ENCODE data around the gene CRYGC. TPM values are rescaled to one million over a fixed set of nuclear protein-coding genes. Genes with fewer than 3 reads are reported as not detected.
"Not testable (repeated sequence)": the region's sequence is repeated elsewhere in the genome, so short reads cannot be mapped to it uniquely, and the experiment has no call there.

Gene CRYGC
- total RNA-seq, 2 experiments from 2014 or later: not detected

DNA sequence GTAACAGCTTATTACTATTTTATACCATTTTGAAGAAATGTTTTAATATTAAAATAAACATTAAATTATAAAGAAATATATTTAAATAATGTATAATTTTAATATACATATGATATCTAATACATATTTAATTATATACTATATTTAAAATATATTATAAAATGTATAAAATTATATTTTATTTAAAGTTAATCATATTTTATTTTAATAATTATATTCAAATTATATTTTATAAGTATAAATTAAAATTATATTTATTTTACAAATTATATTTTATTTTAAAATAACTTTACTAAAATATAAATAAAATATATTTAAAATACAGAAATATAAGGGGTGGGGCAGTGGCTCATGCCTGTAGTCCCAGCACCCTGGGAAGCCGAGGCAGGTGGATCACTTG is 7.4 kb downstream of the CRYGC start:
- H3K36me3 ChIP-seq (ENCODE audit: insufficient read depth, low read length): no peaks in the 10 kb centered on the region
- CTCF ChIA-PET: no interaction called here
- intact Hi-C loops (cut with DNase I, micrococcal nuclease): no loop called here

DNA sequence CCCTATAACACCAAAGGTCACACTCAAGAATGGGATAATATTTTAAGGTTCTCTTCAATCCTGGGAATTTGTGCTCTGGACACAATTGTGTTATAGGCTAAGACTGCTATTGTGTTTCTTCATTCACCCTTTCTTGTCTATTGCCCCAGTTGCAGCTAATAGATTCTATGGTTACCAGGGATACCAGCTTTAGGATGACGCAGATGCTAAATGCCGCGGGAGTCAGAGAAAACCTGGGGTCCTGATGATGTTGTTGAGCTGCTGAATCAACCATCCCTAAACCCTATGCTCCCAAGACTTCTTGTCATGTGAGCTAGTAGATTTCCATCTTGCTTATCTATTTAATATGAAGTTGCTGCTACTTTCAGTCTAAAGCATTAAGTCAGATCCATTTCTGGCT is 10.7 kb downstream of the CRYGC start:
- Mint-ChIP-seq H3K4me1 (ENCODE audit: low read depth) (peaks cover 4% of the 10 kb centered on the region), H3K9me3 (no peaks in the 10 kb centered on the region), H3K27me3 (peaks cover 11% of the 10 kb centered on the region), H3K4me3 (no peak overlapping the region), H3K36me3 (ENCODE audit: low read depth) (no peaks in the 10 kb centered on the region), H3K27ac (no peak overlapping the region)
- POLR2A ChIA-PET: no interaction called here
- no peak for TF ChIP-seq CTCF (IDR thresholded peaks at IDR 0.05)
- Histone ChIP-seq H3K4me3 (ENCODE audit: low read length) (no peak overlapping the region), H3K9me3 (ENCODE audit: control insufficient read depth in 1 of 2, insufficient read depth in 1 of 2, low read length in 2 of 2) (no peaks in the 10 kb centered on the region), H3K36me3 (ENCODE audit: insufficient read depth, low read length) (no peaks in the 10 kb centered on the region), H3K27me3 (ENCODE audit: control insufficient read depth in 1 of 2, insufficient read depth in 2 of 2, low read length in 2 of 2) (peaks cover 3 to 10% of the 10 kb centered on the region in 2 experiments), H3K27ac (ENCODE audit: low read depth in 1 of 2, low read length in 2 of 2) (no peak overlapping the region), H3K4me1 (ENCODE audit: insufficient read depth, low read length) (no peaks in the 10 kb centered on the region)
- DNase-seq (no peak), ATAC-seq (ENCODE audit: poor library complexity) (no peak)
- intact Hi-C loops (cut with DNase I, micrococcal nuclease): no loop called here
- CTCF ChIA-PET: no interaction called here

More for the DNA sequence above, 7.4 kb downstream of the CRYGC start:
- Histone ChIP-seq H3K27me3 (ENCODE audit: control insufficient read depth in 1 of 2, insufficient read depth in 2 of 2, low read length in 2 of 2) (peaks cover 3 to 18% of the 10 kb centered on the region in 2 experiments), H3K4me1 (ENCODE audit: insufficient read depth, low read length) (peaks cover 2% of the 10 kb centered on the region), H3K27ac (ENCODE audit: low read depth in 1 of 2, low read length in 2 of 2) (no peak overlapping the region), H3K4me3 (ENCODE audit: low read length) (no peak overlapping the region), H3K9me3 (ENCODE audit: control insufficient read depth in 1 of 2, insufficient read depth in 1 of 2, low read length in 2 of 2) (peaks cover 0 to 3% of the 10 kb centered on the region in 2 experiments)
- TF ChIP-seq CTCF (IDR thresholded peaks at IDR 0.05): no peak
- no peaks in the 10 kb centered on the region for H3K36me3 Mint-ChIP-seq (ENCODE audit: low read depth)
- peaks cover 2% of the 10 kb centered on the region for H3K9me3 Mint-ChIP-seq
- ATAC-seq (ENCODE audit: poor library complexity) (no peak), DNase-seq (no peak)
- POLR2A ChIA-PET: no interaction called here
- peaks cover 12% of the 10 kb centered on the region for H3K4me1 Mint-ChIP-seq (ENCODE audit: low read depth)
- peaks cover 33% of the 10 kb centered on the region for H3K27me3 Mint-ChIP-seq
- H3K27ac Mint-ChIP-seq: no peak overlapping the region
- H3K4me3 Mint-ChIP-seq: no peak overlapping the region

DNA sequence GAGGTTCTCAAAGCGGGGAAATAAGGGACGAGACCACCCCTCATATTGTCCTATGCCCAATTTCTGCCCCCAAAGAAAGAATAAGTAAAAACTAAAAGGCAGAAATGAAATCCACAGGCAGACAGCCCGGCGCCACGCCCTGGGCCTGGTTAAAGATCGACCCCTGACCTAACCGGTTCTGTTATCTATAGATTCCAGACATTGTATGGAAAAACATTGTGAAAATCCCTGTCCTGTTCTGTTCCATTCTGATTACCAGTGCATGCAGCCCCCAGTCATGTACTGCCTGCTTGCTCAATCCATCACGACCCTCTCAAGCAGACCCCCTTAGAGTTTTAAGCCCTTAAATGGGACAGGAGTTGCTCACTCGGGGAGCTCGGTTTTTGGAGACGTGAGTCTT is 12.2 kb downstream of the CRYGC start:
- H3K9me3 ChIP-seq (ENCODE audit: control insufficient read depth in 1 of 2, insufficient read depth in 1 of 2, low read length in 2 of 2); POLR2A ChIA-PET; H3K27me3 ChIP-seq (ENCODE audit: control insufficient read depth in 1 of 2, insufficient read depth in 2 of 2, low read length in 2 of 2); H3K4me3 Mint-ChIP-seq; H3K36me3 Mint-ChIP-seq (ENCODE audit: low read depth); H3K4me1 ChIP-seq (ENCODE audit: insufficient read depth, low read length); H3K9me3 Mint-ChIP-seq; H3K27me3 Mint-ChIP-seq; H3K4me3 ChIP-seq (ENCODE audit: low read length); H3K27ac ChIP-seq (ENCODE audit: low read depth in 1 of 2, low read length in 2 of 2); DNase-seq; CTCF ChIA-PET; ATAC-seq (ENCODE audit: poor library complexity); intact Hi-C loops (cut with DNase I, micrococcal nuclease); H3K4me1 Mint-ChIP-seq (ENCODE audit: low read depth); H3K27ac Mint-ChIP-seq; H3K36me3 ChIP-seq (ENCODE audit: insufficient read depth, low read length): not testable (repeated sequence)

DNA sequence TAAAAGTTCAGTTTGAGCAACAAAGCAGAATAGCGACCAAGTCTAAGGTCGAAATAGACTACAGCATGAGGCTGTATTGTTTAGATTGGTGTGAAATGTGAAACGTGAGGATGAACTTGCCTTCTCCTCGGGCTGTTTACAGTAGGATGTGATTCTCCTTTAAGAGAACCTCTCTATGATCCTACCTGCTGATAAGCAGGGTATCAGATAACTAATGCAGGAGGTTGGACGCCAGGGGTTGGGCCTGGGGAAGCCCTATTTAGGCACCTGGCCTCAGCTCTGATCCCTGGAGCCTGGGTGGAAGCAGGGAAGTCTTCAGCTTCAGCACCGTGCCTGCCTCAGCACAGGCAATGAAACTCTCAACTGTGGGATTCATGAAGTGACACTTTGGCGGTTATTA is 16.7 kb downstream of the CRYGC start:
- no peaks in the 10 kb centered on the region for H3K9me3 Mint-ChIP-seq
- H3K36me3 ChIP-seq (ENCODE audit: insufficient read depth, low read length): no peaks in the 10 kb centered on the region
- H3K4me3 ChIP-seq (ENCODE audit: low read length): no peak overlapping the region
- H3K4me3 Mint-ChIP-seq: no peak overlapping the region
- H3K9me3 ChIP-seq (ENCODE audit: control insufficient read depth in 1 of 2, insufficient read depth in 1 of 2, low read length in 2 of 2): no peaks in the 10 kb centered on the region
- no peaks in the 10 kb centered on the region for H3K27me3 ChIP-seq (ENCODE audit: control insufficient read depth in 1 of 2, insufficient read depth in 2 of 2, low read length in 2 of 2)
- no peaks in the 10 kb centered on the region for H3K36me3 Mint-ChIP-seq (ENCODE audit: low read depth)
- H3K27ac ChIP-seq (ENCODE audit: low read depth in 1 of 2, low read length in 2 of 2): no peak overlapping the region
- no peak for TF ChIP-seq CTCF (IDR thresholded peaks at IDR 0.05)
- DNase-seq (no peak), ATAC-seq (ENCODE audit: poor library complexity) (no peak)
- no peaks in the 10 kb centered on the region for H3K27me3 Mint-ChIP-seq
- ChIA-PET CTCF (no interaction called here), POLR2A (no interaction called here)
- H3K4me1 ChIP-seq (ENCODE audit: insufficient read depth, low read length): no peaks in the 10 kb centered on the region
- H3K27ac Mint-ChIP-seq: no peak overlapping the region
- no peaks in the 10 kb centered on the region for H3K4me1 Mint-ChIP-seq (ENCODE audit: low read depth)
- intact Hi-C loops (cut with DNase I, micrococcal nuclease): no loop called here

GRCh38 chr2:208112273-208112745 is 17.3 kb downstream of the CRYGC start:
- H3K9me3 ChIP-seq (ENCODE audit: control insufficient read depth in 1 of 2, insufficient read depth in 1 of 2, low read length in 2 of 2); H3K27me3 Mint-ChIP-seq; H3K9me3 Mint-ChIP-seq; intact Hi-C loops (cut with DNase I, micrococcal nuclease); POLR2A ChIA-PET; H3K27me3 ChIP-seq (ENCODE audit: control insufficient read depth in 1 of 2, insufficient read depth in 2 of 2, low read length in 2 of 2); ATAC-seq (ENCODE audit: poor library complexity); H3K27ac ChIP-seq (ENCODE audit: low read depth in 1 of 2, low read length in 2 of 2); H3K36me3 ChIP-seq (ENCODE audit: insufficient read depth, low read length); H3K4me1 Mint-ChIP-seq (ENCODE audit: low read depth); H3K36me3 Mint-ChIP-seq (ENCODE audit: low read depth); CTCF ChIA-PET; H3K4me1 ChIP-seq (ENCODE audit: insufficient read depth, low read length); H3K27ac Mint-ChIP-seq; H3K4me3 ChIP-seq (ENCODE audit: low read length); H3K4me3 Mint-ChIP-seq; DNase-seq: not testable (repeated sequence)

All from CD4-positive, alpha-beta T cell (primary cell).